ENCODE results near the gene MYH7. TPM values are rescaled to one million over a fixed set of nuclear protein-coding genes. Genes with fewer than 3 reads are reported as not detected.
"Not testable (repeated sequence)": the region's sequence is repeated elsewhere in the genome, so short reads cannot be mapped to it uniquely, and the experiment has no call there.

Gene MYH7
- total RNA-seq, 1 experiment from 2014 or later, result not detected

DNA sequence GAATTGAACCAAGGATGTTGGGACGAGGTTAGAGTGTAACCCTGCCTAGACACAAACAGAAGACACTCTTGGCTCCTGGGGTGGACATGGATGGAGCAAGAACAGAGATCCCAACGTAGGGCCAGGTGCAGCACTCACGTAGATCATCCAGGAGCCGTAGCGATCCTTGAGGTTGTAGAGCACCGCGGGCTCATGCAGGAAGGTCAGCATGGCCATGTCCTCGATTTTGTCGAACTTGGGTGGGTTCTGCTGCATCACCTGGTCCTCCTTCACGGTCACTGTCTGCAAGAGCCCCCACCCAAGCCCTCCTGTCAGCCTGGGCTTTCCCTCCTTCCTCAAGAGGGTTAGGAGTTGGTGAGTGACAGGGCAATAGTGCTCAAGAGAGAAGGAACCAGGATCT lies 2.5 kb downstream of the MYH7 start:
- in situ Hi-C loops (cut with HindIII; ENCODE audit: low sequenced_read_pairs), result no loop called here
- DNase-seq (ENCODE audit: low spot score), result no peak

DNA sequence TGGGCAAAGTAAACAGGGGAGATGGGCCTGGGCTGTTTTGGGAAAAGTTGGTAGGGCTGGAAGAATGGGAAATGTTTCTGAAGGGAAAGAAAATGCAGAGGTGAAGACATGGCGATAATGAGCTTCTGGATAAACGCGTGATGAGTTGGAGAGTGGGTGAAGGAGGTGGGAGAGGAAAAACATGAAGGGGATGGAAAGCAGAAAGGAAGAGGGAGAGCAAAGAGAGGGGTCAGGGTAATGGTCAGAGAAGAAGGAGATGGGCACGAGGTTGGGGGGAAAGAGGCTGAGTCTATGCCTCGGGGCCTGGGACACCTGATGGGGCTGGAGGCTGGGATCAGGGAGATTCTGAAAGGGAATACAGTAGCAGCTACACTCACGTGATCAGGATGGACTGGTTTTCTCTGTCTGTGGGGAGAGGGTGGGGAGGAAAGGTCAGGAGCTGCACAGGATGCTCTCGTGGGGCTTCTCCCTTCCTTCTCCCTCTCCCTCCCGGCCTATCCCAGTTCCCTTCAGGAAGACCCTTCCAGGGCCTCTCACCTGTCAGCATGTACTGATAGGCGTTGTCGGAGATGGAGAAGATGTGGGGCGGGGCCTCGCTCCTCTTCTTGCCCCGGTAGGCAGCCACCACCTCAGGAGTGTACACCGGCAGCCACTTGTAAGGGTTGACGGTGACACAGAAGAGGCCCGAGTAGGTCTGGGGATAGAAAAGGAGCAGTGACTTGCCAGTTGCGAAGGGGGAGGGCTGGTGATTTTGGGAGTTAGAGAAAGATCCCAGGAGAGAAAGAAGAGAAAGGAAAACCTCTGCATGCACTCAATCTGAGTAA lies 3.1 kb downstream of the MYH7 start:
- in situ Hi-C loops (cut with HindIII; ENCODE audit: low sequenced_read_pairs), result no loop called here
- no peak for DNase-seq (ENCODE audit: low spot score)

- in situ Hi-C loops (cut with HindIII; ENCODE audit: low sequenced_read_pairs), result no loop called here
- no peak for DNase-seq (ENCODE audit: low spot score)
These were observed 4.0 kb downstream of the MYH7 start for GRCh38 chr14:23431486-23431885.

- DNase-seq (ENCODE audit: low spot score), result peak; percentile 7
- in situ Hi-C loops (cut with HindIII; ENCODE audit: low sequenced_read_pairs), result no loop called here
These were observed 4.8 kb downstream of the MYH7 start for GRCh38 chr14:23430723-23431085.

DNA sequence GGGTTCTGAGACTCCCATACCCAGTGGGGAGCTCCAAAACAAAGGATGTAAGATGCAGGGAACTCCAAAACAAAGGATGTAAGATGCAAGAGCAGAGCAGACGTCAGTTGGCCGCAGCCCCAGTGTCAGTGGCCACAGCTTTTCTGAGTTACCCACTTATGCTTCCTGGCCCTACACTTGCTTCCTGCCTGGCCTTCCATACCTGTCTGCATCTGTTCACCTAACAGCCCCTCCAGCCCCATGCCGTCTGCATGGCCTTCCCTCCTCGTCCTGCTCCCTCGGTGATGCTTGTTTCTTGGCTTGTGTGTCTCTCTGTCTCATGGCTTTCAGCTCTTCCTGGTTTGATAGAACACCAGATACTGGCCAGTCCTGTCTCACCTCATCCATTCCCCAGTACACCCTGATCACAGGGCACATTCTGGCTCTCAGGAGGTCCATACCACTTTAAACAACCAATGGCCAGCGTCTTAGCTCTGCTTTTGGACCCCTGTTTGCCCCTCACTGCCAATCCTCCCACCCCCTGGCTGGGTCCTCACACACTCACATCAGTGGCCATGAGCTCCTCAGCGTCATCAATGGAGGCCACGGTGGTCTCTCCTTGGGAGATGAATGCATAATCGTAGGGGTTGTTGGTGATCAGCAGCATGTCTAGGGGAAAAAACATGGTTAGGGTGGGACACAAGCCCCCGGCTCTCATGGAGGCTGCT lies 5.3 kb downstream of the MYH7 start:
- in situ Hi-C loops (cut with HindIII; ENCODE audit: low sequenced_read_pairs), result no loop called here
- no peak for DNase-seq (ENCODE audit: low spot score)

GRCh38 chr14:23428686-23429495 lies 6.6 kb downstream of the MYH7 start:
- no peak for DNase-seq (ENCODE audit: low spot score)
- in situ Hi-C loops (cut with HindIII; ENCODE audit: low sequenced_read_pairs), result no loop called here

- in situ Hi-C loops (cut with HindIII; ENCODE audit: low sequenced_read_pairs); DNase-seq (ENCODE audit: low spot score): not testable (repeated sequence)
These were observed 9.7 kb downstream of the MYH7 start for GRCh38 chr14:23425798-23426197.

DNA sequence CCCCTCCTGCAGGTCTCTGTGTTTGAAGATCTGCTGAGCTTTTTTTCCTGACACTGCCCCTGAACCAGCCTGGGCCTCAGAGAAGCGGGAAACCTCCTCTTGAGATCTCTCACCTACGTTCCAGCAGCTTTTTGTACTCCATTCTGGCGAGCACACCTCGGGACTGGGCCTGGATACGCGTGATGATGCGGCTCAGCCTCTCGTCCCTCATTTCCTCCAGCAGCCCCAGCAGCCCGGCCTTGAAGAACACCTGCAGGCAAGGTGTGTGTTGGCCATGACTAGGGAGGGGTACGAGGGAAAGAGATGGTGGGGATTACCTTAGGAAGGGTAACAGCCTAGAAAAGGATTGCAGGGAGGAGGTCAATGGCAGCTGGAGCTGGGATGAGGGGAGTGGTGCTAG lies 10.3 kb downstream of the MYH7 start:
- DNase-seq (ENCODE audit: low spot score), result no peak
- in situ Hi-C loops (cut with HindIII; ENCODE audit: low sequenced_read_pairs), result no loop called here

GRCh38 chr14:23423657-23424056 lies 11.8 kb downstream of the MYH7 start:
- no peak for DNase-seq (ENCODE audit: low spot score)
- in situ Hi-C loops (cut with HindIII; ENCODE audit: low sequenced_read_pairs), result no loop called here

GRCh38 chr14:23421594-23421993 lies 13.9 kb downstream of the MYH7 start:
- no peak for DNase-seq (ENCODE audit: low spot score)

GRCh38 chr14:23419646-23420045 lies 15.8 kb downstream of the MYH7 start:
- in situ Hi-C loops (cut with HindIII; ENCODE audit: low sequenced_read_pairs); DNase-seq (ENCODE audit: low spot score): not testable (repeated sequence)

More at GRCh38 chr14:23421594-23421993, 13.9 kb downstream of the MYH7 start:
- in situ Hi-C loops (cut with HindIII; ENCODE audit: low sequenced_read_pairs), result no loop called here

DNA sequence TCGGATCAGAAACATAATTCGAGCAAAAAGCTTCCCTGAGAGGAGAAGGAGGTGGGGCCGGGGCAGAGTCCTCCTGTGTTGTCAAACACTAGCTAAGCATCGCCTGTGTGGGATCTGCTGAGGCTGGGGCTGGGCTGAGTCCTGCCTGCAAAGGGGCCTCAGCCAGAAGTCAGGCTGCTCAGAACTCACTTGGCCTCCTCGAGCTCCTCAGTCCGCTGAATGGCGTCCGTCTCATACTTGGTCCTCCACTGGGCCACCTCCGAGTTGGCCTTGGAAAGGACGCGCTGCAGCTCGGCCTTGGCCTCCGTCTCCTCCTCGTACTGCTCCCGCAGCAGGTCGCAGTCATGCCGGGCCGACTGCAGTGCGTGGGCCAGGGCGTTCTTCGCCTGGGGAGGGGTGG lies 17.4 kb downstream of the MYH7 start:
- DNase-seq (ENCODE audit: low spot score), result no peak
- in situ Hi-C loops (cut with HindIII; ENCODE audit: low sequenced_read_pairs), result no loop called here

DNA sequence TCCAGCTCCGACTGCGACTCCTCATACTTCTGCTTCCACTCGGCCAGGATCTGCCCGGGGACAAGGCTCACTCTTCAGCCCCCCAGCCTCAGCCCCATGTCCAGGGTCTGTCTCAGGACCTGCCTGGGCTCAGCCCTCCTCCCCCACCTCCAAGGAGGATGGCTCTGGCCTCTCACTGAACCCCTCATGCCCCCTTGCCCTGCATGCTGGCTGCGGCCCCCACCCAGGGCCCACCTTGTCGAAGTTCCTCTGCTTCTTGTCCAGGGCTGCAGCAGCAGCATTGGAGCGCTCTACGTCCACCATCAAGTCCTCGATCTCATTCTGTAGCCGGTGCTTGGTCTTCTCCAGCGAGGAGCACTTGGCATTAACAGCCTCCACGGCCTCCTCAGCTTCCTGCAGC lies 18.2 kb downstream of the MYH7 start:
- in situ Hi-C loops (cut with HindIII; ENCODE audit: low sequenced_read_pairs); DNase-seq (ENCODE audit: low spot score): not testable (repeated sequence)

DNA sequence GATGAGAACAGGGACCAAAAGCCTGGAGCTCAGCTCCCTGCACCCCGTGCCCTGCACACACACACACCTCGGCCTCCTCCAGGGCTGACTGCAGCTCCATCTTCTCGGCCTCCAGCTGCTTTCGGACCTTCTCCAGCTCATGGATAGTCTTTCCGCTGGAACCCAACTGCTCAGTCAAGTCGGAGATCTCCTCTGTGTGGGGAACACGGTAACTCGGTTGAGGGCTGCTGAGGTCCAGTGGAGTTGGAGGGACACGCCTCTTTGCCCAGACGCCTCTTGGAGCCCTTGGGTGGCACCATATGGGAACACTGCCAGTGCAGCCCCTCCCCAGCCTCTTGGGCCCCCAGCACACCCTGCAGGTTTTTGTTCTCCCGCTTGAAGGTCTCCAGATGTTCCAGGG lies 18.7 kb downstream of the MYH7 start:
- in situ Hi-C loops (cut with HindIII; ENCODE audit: low sequenced_read_pairs), result no loop called here
- no peak for DNase-seq (ENCODE audit: low spot score)

GRCh38 chr14:23415821-23416778 lies 19.4 kb downstream of the MYH7 start:
- in situ Hi-C loops (cut with HindIII; ENCODE audit: low sequenced_read_pairs), result no loop called here
- no peak for DNase-seq (ENCODE audit: low spot score)

GRCh38 chr14:23414906-23415820 lies 20.3 kb downstream of the MYH7 start:
- DNase-seq (ENCODE audit: low spot score), result no peak
- in situ Hi-C loops (cut with HindIII; ENCODE audit: low sequenced_read_pairs), result no loop called here

DNA sequence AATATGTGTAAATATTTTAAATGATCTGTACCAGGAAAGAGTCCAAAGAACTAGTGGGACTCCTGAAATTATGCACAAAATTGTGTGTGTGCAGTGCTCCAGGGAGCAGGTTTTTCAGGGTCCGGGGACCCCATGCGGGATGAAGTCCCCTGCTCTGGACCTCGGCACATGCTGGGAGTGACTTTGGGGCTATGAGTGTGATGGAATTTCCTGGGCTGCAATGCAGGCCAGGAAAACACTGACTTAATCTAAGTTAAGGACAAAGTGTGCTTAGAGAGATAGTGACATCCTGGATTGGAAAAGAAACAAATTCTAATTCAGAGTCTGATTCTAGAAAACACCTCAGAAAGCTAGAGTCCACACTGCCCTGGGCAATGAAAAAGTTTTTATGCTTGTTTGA lies 21.2 kb downstream of the MYH7 start:
- DNase-seq (ENCODE audit: low spot score), result no peak
- in situ Hi-C loops (cut with HindIII; ENCODE audit: low sequenced_read_pairs), result no loop called here

DNA sequence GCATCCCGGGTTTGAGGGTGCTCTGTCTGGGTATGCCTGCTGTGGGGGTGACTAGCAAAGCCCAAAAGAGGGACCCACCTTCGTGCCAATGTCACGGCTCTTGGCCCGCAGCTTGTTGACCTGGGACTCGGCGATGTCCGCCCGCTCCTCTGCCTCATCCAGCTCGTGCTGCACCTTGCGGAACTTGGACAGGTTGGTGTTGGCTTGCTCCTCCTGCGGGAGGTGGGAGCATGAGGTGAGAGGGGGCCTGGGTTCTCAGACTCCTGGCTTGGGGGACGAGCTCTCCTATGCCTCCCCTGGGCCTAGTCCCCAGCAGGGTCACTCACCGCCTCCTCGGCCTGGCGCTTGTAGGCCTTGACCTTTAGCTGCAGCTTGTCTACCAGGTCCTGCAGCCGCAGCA lies 21.8 kb downstream of the MYH7 start:
- in situ Hi-C loops (cut with HindIII; ENCODE audit: low sequenced_read_pairs), result no loop called here
- no peak for DNase-seq (ENCODE audit: low spot score)
